Femur (tissue), 1 donor: ENCODE measurements around the gene NUFIP1.
"Not testable (repeated sequence)": the region's sequence is repeated elsewhere in the genome, so short reads cannot be mapped to it uniquely, and the experiment has no call there.

ENCODE experiments used
- DNase-seq: peaks from one replicate; pipeline ENCODE4 v3.0.0-alpha.2; 2017

NUFIP1 gene

DNA sequence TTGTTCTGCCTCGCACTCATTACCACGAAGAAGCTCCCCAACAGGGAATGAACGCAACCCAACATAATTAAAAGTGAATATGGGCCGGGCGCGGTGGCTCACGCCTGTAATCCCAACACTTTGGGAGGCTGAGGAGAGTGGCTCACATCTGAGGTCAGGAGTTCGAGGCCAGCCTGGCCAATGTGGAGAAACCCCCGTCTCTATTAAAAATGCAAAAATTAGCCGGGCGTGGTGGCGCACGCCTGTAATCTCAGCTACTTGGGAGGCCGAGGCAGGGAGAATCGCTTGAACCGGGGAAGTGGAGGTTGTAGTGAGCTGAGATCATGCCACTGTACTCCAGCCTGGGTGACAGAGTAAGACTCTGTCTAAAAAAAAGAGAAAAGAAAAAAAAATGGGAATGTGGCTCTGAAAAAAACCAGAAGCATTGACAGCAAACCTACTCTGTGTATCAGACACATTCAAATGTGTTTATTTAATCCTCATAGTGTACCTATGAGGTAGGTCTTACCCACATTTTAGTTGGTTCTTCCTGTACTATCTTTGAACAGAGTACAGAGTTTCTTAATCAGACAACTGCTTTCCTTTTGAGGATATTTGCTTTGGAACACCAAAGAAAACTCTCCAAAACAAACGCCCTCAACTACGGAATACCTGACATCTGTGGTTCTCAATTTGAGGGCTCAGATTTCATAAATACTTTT, 70.0 kb downstream of the NUFIP1 start:
- DNase-seq: no peak

DNA sequence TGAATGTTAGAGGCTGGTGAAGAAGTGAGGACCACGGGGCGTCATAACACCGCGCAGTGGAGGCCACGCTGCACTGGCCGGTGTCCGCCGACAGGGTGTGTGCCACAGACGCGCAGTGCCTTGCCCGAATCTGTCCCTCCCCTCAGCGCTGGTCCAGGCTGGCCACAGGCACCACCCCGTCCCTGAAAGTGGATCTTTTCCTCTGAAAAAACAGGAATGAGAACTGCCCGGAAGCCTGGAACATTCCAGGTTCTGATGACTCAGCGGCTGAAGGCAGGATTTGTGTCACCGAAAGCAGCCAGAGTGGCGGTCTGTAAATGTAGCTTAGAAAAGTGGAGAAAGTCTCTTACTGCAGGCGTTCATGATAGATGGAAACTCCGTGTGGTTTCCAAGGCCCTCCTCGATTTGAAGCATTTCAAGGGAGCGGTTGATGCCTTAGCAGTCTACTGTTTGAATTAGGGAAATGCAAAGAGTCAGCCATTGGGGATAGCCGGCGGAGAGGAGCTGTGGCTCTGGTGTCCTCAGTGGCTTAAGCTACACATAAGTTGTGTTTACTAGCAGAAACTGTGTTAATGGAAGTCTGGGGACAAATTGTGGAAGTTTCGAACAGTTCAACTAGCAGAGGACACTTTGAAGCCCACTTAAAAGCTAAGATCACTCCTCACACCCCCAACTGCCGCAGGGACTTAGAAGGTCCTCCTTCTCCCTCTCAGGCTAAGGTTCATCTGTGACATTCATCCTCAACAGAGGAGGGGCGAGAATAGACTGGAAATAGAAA, 70.8 kb downstream of the NUFIP1 start:
- peak; percentile 95 for DNase-seq

DNA sequence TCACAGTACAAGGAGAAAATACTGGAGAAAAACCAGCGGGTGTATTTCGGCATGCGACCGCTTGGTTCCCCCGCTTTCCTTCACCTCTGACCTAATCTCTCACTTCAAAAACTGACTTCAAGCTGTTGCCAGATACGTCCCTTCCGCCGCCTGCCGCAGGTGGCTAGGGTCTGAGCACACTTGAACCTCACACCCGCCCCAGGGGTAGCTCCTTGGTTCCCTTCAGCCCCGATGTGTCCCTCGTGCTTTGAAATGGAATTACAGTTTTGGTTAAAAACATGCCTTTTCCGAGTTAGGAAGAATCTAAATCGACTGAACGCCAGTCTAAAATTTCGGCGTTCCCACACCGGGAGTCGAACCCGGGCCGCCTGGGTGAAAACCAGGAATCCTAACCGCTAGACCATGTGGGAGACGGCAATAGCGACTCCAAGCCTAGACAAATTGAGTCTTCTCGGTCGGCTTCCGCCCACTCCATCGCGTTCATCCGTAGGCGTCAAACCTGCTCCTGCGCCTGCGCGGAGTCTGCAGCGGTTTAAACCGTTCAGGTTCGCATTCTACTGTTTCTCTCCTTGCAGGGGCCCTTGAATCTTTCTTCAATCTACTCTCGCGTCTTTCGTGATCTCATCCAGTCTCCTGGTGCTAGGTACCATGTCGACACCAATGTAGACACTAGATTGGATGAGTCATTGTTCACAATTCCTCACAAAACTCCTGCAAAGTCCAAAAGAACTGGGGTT, 71.5 kb downstream of the NUFIP1 start:
- peak; percentile 99 for DNase-seq

DNA sequence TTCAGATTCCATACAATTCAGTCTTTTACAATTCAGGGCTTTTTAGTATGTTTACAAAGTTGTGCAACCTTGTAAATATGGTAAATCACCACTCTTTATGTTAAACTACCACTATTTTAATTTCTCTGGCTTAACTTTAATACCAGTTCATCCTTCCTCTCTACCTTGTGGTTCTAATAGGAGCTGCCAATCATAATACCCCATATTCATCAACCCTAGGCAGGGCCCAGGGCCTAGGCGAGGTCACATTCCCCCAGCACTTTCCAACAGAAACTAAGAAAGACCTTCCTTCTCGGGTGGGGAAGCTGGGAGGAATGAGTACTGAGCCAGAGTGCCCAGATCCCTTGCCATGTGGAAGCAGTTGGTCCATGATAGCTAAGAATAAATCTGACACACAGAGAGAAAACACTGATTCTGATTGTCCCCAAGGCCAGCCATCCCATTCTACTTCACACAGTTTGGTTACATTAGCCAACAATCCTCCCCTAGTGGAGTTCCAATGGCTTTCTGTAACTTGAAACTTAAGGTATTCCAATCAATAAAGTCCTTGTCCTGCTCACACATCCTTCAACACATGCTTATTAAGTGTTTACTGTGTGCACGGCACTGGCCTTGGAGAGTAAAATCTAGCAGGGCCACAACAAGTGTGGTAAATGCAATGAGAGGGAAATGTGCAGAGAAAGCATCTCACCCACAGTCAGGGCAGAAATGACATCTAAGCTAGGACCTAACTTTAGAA, 76.8 kb downstream of the NUFIP1 start:
- DNase-seq: no peak

DNA sequence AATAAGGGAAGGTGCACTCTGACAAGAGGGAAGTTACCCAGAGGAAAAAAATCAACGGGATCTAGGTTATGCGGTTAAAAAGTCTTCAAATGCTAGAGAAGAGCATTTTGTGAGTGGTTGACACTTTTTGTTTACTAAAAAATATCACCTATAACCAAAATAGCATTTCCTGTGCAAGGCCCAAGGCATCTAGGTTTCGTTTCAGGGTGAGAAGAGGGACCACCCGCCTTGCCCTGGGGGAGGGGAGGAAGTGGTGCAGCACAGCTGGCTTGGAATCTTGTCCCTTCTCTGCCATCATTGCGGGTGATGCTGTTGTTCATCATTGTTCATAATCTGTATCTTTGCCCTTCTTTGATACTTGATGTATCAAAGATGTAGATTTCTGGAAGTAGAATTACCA, 80.6 kb downstream of the NUFIP1 start:
- no peak for DNase-seq

DNA sequence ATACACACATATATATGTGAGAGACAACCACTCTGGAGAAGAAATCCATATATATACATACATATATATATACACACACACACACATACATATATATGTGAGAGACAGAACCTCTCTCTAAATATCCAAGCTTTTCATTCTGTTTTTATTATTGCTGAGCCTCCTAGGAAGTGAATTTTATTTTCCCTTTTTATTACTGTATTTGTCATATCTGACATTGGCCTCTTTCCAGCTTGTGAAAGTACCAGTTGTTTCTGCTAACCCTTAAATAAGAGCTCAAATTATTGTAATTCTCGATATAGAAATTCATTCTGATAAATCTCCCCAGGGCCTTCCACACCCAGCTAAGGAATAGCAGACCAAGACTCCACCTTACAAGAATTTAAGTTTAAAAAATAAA, 81.0 kb downstream of the NUFIP1 start:
- no peak for DNase-seq

DNA sequence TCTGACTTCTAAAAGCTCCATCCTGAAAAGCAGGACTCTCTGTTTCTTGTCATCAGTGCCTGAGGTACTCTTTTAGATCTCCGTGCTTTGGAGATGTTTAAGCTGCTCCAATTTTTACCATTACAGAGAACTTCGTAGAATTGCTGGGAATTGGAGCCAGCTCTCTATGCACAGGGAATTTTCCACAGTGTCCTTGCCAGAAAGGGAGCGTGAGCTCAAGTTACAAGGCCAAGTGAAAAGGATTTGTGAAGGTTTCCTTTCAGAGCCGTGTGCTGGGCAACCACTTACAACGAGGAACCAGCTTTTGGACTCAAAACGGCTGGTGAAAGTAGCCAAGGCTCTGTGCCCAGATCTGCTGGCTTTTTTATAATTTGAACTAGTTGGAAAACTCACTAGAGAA, 82.6 kb downstream of the NUFIP1 start:
- DNase-seq: peak; percentile 93

DNA sequence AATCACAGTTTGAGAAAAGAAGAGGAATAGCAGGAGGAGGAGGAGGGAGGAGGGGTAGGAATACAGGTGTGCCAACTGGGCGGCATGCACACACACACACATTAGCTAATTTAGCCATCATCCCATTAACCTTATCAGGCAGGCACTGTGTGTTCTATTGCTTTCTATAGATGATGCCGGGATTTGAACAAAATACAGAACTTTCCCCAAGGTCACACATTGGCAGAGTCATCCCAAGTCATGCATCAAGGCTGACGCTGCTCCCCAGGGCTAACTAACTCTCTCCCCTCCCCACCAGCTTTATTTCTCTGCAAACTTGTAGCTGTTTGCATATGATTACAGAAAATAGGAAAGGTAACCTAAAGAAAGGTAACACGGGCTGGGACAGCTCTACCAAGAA, 83.0 kb downstream of the NUFIP1 start:
- DNase-seq: no peak

DNA sequence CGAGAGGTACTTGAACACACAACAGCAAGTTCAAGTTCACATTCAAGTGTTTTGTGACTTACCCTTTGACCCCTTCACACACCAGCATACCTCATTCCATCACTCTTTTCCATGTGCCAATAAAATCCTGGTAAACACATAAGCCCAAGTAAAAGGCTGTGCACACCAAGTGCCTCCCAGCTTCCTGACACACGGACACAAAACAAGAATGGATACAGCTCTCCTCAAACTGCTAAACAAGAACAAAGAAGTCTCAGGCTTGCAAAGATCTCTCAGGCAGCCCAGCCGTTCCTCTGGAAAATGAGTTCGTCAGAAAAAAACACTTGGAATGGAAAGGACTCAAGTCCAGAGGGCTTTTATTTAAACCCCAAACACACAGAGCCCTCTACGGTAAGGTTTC, 83.7 kb downstream of the NUFIP1 start:
- DNase-seq: no peak

DNA sequence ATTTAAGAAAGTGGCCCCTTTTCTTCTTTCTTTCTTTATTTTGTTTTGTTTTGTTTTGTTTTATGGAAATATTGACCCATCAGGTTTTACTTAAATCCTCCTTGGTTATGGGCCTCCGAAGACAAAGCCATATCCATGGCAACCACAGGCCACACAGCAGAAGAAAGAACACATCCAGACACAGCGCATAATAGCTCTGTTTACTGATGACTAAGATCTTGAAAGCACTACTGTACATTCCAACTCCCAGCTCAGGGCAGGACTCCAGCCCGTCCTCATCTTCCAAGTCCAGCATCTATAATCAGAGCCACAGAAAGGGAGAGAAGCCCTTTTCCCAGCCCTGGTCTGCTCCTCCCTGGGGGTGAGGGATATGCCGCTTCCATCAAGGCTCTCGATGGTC, 84.3 kb downstream of the NUFIP1 start:
- DNase-seq: peak; percentile 94

DNA sequence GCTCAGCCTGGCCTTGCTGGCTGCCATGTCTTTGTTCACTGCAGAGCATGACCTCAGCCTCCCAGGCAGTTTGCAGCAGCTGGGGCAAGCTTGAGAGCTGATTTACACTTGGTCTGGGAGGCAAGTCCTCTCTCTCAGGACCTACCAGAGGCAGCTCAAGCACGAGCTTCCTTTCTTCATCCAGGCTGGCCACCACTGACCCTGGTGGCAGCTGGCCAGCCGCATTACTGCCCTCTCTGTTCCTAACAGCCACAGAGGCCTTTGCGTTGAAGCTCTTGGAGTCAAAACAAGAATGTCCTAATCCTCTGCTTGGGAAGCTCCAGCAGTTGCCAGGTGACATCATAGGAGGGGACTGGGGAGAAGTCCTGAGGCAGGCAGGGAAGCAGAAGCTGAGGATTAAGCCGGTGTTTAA, 85.7 kb downstream of the NUFIP1 start:
- peak; percentile 95 for DNase-seq

DNA sequence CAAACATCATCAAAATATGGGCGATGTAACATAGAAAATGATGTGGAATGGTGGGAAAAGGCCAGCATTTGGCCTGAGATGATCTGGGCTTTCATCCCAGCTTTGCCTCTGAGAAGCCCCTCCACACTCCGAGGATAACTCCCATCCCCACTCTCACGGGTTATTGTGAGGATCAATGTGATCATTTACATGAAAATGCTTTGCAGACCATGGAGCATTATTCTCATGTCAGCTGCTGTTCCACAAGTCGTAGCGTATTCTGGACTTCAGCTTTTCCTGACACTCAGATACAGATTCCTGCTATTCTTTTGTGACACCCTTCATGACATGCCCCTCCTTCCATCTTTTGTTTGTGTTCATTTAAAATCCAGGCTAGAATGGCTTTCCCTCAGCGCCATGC, 86.5 kb downstream of the NUFIP1 start:
- DNase-seq: no peak

DNA sequence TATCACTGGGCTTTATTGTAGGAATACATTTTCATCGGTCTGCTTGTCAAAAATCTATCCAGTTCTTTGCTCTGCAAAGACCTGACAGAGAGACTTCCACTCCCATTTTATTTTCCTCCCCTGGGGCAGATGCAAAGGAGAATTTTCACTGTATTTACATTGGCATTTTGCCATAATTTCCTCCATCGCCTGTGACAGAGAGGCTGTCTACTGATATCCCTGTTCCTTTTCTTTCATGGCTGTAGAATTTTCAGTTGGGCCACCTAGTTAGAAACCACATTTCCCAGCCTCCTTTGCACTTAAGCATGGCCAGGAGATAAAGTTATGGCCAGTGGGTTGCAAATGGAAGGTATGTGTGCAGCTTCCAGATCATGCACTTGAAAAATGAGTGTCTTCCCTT, 89.3 kb downstream of the NUFIP1 start:
- no peak for DNase-seq

DNA sequence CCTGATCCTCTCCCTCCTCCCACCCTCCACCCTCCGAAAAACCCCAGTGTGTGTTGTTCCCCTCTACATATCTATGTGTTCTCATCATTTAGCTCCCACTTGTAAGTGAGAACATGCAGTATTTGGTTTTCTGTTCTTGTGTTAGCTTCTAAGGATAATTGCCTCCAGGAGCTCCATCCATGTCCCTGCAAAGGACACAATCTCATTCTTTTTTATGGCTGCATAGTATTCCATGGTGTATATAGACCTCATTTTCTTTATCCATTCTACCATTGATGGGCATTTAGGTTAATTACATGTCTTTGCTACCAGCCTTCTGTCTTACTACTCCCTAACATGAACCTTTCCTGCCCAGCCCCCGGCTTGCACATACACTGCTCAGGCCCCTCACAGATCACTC, 91.0 kb downstream of the NUFIP1 start:
- not testable (repeated sequence) for DNase-seq

DNA sequence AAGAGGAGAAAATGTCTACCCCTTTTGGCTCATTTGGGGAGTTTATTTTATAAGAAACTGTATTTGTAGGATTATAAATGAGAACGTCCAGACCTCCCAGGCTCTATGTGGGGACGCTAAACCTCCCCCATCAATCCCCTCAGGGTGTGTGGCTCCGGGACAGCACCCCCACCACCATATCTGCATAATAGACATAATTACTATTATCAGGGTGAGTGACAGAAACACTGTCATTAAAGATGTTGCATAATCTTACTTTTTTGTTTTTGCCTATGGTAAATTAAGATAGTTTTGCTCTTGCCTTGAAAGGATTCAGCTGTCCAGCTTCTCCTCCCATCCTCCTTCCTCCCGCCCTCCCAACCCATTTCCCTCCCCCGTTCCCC, 93.3 kb downstream of the NUFIP1 start:
- DNase-seq: no peak

DNA sequence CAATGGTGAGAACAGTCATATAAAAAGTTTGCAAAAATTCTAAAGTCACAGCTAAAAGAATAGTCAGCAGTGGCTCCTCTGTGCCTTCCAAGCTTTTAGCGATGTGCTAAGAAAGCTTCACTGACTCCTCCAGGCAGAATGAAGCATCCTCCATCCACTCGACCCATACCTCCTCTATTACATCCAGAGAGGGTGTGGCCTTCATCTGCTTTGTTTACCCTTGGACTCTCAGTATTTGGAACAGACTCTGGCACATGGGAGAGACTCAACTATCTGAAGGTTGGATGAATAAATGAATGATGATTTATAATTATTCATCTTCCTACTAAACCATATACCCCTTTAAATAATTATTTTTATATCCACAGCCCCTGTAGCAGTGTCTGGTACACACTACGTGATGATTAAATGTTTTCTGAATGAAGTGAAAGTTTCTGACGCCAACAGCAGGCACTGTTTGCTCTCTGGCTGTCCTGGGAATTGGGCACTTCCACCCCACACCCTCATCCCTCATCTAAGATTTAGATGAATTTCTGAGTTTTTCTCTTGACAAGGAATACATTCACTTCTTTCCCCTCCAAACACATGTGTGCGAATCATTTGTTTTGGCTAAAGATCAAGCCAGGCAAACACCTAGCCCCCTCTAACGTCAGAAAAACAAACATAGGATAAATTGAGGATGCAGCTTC, 93.9 kb downstream of the NUFIP1 start:
- DNase-seq: no peak

DNA sequence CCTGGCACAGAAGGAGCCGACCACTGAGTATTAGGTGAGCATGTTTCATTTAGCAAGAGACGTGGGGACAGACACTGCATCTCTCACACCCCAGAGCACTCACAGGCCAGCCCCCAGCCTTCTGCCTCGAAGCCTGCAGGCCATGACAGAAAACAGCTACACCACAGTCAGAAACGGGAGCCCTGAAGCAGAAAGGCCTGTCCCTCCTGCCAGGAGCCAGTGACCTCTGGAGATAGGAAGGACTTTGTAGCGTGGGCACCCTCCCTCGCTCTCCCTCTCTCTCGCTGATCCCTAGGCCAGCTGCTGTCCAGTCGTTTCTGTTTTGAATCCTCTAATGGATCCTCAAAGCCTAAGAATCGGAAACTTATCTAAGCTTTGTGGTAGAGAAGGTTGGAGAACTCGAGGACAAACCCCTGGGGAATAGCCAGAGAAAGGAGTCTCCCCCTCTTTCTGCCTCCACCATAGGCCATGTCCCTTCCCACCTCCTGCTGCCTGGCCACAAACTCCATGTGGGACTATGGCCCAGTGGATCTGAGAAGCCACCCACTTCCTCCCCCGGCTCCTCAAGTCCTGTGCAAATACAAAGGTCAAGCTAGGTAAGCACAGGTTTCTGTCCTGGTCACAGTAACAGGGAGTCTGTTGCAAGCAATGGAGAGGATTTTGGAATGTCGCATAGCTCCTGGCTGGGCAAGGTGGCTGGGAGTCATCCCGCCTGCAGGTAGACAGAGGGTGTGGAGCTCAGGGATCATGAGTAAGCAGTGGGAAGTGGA, 95.1 kb downstream of the NUFIP1 start:
- DNase-seq: no peak
